Immature natural killer cell (primary cell): ENCODE measurements around the gene SEBOX. TPM values are rescaled to one million over a fixed set of nuclear protein-coding genes. Genes with fewer than 3 reads are reported as not detected.

ENCODE experiments used
- DNase-seq, 3 donors: peaks; one replicate each; pipeline ENCODE4 v3.0.0; 2022; ENCODE audit warnings: mixed read lengths in 1 of 3
- H3K27ac Mint-ChIP-seq, 6 donors: one replicate each; pipeline ENCODE4 v1.8.0; 2020; ENCODE audit warnings: mixed read lengths in 6 of 6, mild to moderate bottlenecking in 5 of 6, inconsistent platforms in 4 of 6, moderate library complexity in 3 of 6
- H3K27me3 Mint-ChIP-seq, 3 donors: one replicate each; pipeline ENCODE4 v1.8.0; 2020 to 2021; ENCODE audit warnings: low read depth in 3 of 3, mild to moderate bottlenecking in 3 of 3, mixed read lengths in 3 of 3, moderate library complexity in 3 of 3, inconsistent platforms in 1 of 3
- H3K36me3 Mint-ChIP-seq, 3 donors: one replicate each; pipeline ENCODE4 v1.8.0; 2020; ENCODE audit warnings: mixed read lengths in 3 of 3, inconsistent platforms in 2 of 3, mild to moderate bottlenecking in 2 of 3
- H3K4me1 Mint-ChIP-seq, 2 donors: one replicate each; pipeline ENCODE4 v1.8.0; 2020; ENCODE audit warnings: inconsistent platforms in 2 of 2, mild to moderate bottlenecking in 2 of 2, mixed read lengths in 2 of 2, moderate library complexity in 1 of 2
- H3K4me3 Mint-ChIP-seq, 5 donors: one replicate each; pipeline ENCODE4 v1.8.0; 2020; ENCODE audit warnings: mild to moderate bottlenecking in 5 of 5, mixed read lengths in 5 of 5, inconsistent platforms in 3 of 5, moderate library complexity in 3 of 5
- H3K9me3 Mint-ChIP-seq, 6 donors: one replicate each; pipeline ENCODE4 v1.8.0; 2020; ENCODE audit warnings: mild to moderate bottlenecking in 6 of 6, mixed read lengths in 6 of 6, inconsistent platforms in 4 of 6, moderate library complexity in 3 of 6
- polyA plus RNA-seq, 3 donors: library from polyadenylated mRNA; unstranded; fragments of 300-500 nt; fragmentation: Illumina TruSeq; gene quantifications; one replicate each; pipeline ENCODE4 v1.2.3, GENCODE V29; 2021

Gene SEBOX
- polyA plus RNA-seq, 3 donors from 2014 or later: not detected

DNA sequence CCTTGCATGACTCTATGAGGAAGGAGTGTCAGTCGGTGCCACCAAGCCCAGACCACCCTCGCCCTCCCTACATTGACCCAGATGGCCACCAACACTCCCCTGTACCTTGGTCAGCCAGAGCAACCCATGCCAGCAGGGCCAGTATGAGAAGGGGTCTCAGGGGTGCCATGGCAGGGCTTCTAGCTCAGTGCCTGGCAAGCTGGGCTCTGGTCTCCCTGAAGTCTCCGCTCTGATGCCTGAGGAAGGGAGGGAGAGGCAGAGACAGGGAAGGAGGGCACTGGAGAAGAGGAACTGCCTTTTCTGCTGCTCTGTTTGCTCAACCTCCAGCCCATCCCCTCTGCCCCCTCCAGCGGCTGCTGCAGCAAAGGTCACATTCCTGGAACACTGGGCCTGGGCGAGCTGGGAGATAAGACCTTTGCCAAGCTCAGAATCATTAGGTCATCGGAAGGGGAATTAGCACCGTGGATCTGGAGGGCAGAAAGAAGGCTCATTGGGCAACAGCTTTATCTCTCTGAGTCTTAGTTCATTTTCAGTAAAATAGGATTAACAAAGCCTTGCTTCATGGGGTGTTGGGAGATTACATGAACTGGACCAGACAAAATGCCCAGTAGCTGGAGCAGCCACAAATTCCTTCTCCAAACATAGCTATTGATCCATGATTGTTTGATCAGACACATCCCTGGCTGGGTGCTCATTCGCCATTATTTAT is 5.2 kb upstream of the SEBOX start, which contains the start of gene VTN:
VTN (minus strand) TSS at position 273 of the 709 bp plus-strand sequence; CDS start at position 169, 104 bp downstream.
- peaks cover 0 to 5% (median 0%) of the 10 kb centered on the region in 3 donors for H3K27me3 Mint-ChIP-seq
- no peak for DNase-seq
- peaks cover 19 to 20% of the 10 kb centered on the region in 2 donors for H3K4me1 Mint-ChIP-seq
- peak within 1 kb of the TSS; percentile 78 to 97 (median 90) for H3K27ac Mint-ChIP-seq
- H3K36me3 Mint-ChIP-seq: peaks cover 0 to 3% (median 0%) of the 10 kb centered on the region in 3 donors
- H3K9me3 Mint-ChIP-seq: no peaks in the 10 kb centered on the region
- peak within 1 kb of the TSS; percentile 89 to 96 (median 94) for H3K4me3 Mint-ChIP-seq

DNA sequence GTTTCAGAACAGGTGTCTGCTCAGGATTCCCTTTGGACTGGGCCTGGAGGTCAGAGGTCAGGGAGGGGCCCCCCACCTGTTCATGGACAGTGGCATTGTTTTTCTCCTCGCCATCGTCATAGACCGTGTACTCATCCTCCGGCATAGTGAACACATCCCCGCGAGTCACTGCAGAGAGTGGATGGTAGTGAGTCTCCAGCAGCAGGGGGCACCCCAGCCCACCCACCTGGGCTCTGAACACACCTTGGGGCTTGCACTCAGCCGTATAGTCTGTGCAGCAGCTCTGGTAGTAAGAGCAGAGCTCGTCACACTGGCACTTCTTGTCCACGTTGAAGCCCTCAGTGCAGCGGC is 4.7 kb upstream of the SEBOX start:
- H3K27ac Mint-ChIP-seq: peak overlapping the region in 3 of 6 donors; percentile 87 to 97 (median 95)
- DNase-seq: no peak
- peaks cover 18 to 19% of the 10 kb centered on the region in 2 donors for H3K4me1 Mint-ChIP-seq
- no peaks in the 10 kb centered on the region for H3K9me3 Mint-ChIP-seq
- H3K27me3 Mint-ChIP-seq: peaks cover 0 to 5% (median 0%) of the 10 kb centered on the region in 3 donors
- H3K36me3 Mint-ChIP-seq: no peaks in the 10 kb centered on the region
- H3K4me3 Mint-ChIP-seq: peak overlapping the region in 2 of 5 donors; percentile 89 to 94

DNA sequence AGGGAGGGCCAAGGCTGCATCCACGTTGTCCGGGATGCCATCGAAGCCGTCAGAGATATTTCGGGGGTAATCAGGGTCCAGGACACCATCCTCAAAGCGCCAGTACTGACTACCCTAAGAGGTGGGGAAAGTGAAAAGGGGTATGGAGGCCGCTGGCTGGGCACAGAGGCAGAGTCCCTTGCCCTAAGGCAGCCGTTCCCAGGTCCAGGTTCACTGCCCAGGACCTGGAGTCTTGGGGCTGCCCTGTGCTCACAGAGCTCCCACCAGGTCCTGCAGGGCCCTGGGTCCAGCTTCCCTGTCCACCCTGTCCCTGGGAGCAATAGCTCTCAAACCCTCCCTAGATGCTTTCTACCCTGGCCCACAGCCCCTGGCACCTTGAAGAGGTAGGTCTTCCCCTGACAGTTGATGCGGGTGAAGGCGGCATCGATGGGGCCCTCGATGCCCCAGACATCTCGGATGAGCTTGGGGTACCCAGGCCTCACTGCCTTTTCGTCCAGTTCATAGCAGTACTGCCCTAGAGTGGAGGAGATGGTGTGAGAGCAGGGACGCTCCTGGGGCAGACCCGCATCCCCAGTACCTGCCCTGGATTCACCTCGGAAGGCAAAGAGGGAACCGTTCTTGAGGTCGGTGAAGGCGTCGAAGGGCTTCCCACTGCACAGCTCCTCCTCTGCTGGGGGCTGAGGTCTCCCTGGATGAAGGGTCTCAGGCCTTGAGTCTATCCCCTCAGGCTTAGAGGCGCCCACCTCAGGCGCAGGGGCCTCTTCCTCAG is 4.1 kb upstream of the SEBOX start:
- H3K9me3 Mint-ChIP-seq: no peaks in the 10 kb centered on the region
- no peaks in the 10 kb centered on the region for H3K36me3 Mint-ChIP-seq
- peak overlapping the region in 1 of 6 donors; percentile 61 for H3K27ac Mint-ChIP-seq
- no peak for DNase-seq
- peaks cover 0 to 5% (median 0%) of the 10 kb centered on the region in 3 donors for H3K27me3 Mint-ChIP-seq
- H3K4me3 Mint-ChIP-seq: no peak overlapping the region
- peaks cover 18 to 19% of the 10 kb centered on the region in 2 donors for H3K4me1 Mint-ChIP-seq

DNA sequence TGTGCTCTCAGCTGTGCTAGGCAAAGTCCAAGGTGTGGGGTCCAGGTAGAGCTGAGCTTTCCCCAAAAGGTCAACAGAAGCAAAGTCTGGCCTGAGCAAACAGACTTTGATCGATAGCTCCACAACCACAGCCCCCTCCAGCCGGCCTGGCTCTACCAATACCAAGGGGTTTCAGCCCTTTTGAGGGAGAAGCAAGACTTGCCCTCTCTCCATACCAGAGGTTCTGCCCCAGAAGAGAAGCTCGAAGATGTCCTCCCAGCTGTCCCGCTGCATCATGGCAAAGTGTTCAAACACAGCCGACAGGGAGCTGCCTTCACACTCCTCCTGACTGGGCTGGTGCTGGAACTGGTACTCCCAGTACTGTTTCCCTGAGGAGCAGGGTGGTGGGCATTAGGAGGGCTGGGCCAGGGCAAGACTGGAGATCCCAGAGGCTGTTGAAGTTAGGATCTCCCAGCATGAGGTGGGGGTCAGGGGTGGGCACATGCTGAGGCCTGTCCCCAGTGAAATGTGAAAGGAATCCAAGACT is 3.4 kb upstream of the SEBOX start:
- Mint-ChIP-seq H3K27ac (no peak overlapping the region), H3K36me3 (peaks cover 0 to 3% (median 0%) of the 10 kb centered on the region in 3 donors), H3K4me3 (no peak overlapping the region), H3K9me3 (no peaks in the 10 kb centered on the region), H3K4me1 (peaks cover 14 to 15% of the 10 kb centered on the region in 2 donors), H3K27me3 (peaks cover 0 to 5% (median 0%) of the 10 kb centered on the region in 3 donors)
- no peak for DNase-seq

DNA sequence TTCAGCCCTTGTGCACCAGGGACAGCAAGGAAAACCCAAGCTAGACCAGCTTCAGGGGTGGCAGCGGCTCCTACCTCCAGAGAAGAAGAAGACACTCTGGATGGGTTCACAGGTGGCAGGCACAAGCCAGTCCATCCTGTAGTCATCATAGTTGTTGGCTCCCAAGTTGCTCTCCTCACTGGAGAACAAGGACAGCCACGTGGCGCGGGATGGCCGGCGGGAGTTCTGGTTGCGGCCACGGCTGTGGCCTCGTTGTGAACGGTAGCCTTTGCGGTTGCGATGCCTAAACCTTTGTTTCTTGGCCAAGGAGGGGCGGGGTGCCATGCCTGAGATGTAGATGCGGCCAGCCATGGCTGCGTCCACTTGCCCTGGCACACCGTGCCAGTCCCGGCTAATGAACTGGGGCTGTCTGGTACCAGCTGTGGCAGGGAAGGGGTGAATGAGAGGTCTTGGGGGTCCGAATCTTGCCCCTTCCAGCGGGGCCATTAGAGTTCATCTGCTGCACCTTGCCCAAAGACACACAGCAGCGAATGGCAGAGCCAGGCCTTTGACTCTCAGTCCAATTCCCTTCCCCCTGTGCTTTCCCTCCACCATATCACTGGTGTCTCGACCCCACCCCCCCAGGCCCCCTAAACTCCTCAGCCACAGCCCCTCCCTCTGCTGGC is 2.8 kb upstream of the SEBOX start:
- DNase-seq: no peak
- Mint-ChIP-seq H3K9me3 (no peaks in the 10 kb centered on the region), H3K4me3 (no peak overlapping the region), H3K27me3 (peaks cover 0 to 5% (median 0%) of the 10 kb centered on the region in 3 donors), H3K36me3 (peaks cover 0 to 7% (median 0%) of the 10 kb centered on the region in 3 donors), H3K4me1 (peaks cover 8 to 9% of the 10 kb centered on the region in 2 donors), H3K27ac (no peak overlapping the region)

DNA sequence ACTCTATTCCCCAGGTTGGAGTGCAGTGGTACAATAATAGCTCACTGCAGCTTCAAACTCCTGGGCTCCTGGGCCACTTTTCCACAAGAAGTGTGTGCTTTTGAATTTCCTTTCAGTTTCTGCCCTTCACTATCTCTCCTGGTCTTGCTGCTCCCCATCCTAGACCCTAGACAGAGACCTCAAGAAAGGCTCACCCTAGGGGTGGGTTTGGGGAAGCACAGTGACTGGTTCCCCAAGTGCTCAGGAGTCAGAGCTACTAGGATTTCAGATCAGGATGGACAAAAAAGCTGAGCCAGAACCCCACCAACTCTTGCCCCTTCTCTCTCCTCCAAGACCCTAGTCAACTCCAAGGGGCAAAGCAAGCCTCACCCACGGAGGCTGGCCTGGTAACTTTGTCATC is 1.6 kb upstream of the SEBOX start:
- H3K27me3 Mint-ChIP-seq: peaks cover 0 to 5% (median 0%) of the 10 kb centered on the region in 3 donors
- peaks cover 0 to 8% (median 4%) of the 10 kb centered on the region in 3 donors for H3K36me3 Mint-ChIP-seq
- DNase-seq: no peak
- H3K27ac Mint-ChIP-seq: peak overlapping the region in 2 of 6 donors; percentile 4 to 23
- no peaks in the 10 kb centered on the region for H3K9me3 Mint-ChIP-seq
- peaks cover 3 to 5% of the 10 kb centered on the region in 2 donors for H3K4me1 Mint-ChIP-seq
- no peak overlapping the region for H3K4me3 Mint-ChIP-seq

DNA sequence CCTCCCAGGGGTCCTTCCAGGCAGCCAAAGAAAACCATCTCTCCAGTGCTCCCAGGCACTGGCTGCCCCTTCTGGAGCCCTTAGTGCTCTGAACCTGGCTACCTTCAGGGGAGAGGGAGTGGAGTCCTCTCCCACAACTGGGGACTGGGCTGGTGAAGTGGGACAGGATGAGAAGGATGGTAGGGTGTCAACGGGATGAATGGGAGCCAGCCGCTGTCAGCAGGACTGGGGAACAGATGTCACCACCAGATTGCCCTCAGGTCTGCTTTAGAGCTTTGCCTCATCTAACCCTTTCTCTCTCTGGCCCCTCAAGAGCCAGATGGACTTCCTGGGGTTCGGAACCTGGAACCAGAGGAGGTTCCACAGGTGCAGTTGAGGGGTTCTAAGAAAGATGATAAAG is 488 bp upstream of the SEBOX start:
- Mint-ChIP-seq H3K9me3 (no peaks in the 10 kb centered on the region), H3K4me1 (no peaks in the 10 kb centered on the region), H3K36me3 (peaks cover 0 to 15% (median 4%) of the 10 kb centered on the region in 3 donors), H3K27ac (no peak overlapping the region), H3K4me3 (no peak overlapping the region), H3K27me3 (peaks cover 0 to 5% (median 0%) of the 10 kb centered on the region in 3 donors)
- DNase-seq: no peak

DNA sequence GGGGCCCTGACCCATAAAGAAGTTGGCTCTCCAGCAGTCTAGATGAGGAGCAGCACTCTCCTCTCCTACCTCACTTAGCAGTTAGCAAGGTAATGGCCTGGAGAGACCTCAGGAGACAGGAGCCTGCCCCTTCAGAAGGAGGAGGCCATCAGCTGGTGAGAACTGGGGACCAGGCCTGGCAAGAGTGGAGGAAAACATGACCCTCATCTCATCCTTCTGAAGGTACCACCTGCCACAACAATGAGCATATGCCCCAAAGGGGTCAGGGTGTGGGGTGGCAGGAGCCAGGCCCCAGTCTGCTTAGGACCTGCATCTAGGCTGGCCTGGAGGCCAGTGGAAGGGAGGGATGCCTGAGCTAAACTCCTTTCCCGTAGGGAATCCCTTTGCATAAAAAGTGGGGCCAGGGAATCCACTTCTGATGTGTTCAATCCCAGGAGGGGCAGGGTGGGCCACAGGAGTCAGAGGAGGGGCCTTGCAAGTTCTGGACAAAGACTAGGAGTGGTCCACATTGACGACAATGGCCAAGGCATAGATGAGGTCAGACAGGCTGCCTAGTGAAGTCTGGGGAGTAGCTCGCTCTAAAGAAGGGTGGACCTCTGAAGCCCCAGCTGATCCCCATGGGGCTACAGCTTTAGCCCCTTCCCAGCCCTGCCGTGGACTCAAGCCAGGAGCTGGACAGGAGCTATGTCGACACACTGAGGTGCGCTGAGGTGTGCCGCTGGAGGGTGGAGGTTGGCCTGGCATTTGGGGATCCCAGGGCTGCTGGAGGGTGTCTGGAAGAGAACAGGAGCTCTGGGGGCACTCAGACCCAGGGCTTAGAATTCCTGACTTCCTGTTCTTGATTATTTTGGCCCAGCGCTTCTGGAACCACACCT is 986 bp downstream of the SEBOX start:
- DNase-seq: no peak
- H3K27me3 Mint-ChIP-seq: peaks cover 0 to 3% (median 0%) of the 10 kb centered on the region in 3 donors
- no peak overlapping the region for H3K4me3 Mint-ChIP-seq
- peaks cover 0 to 22% (median 8%) of the 10 kb centered on the region in 3 donors for H3K36me3 Mint-ChIP-seq
- H3K4me1 Mint-ChIP-seq: peaks cover 0 to 3% of the 10 kb centered on the region in 2 donors
- H3K9me3 Mint-ChIP-seq: no peaks in the 10 kb centered on the region
- H3K27ac Mint-ChIP-seq: no peak overlapping the region

DNA sequence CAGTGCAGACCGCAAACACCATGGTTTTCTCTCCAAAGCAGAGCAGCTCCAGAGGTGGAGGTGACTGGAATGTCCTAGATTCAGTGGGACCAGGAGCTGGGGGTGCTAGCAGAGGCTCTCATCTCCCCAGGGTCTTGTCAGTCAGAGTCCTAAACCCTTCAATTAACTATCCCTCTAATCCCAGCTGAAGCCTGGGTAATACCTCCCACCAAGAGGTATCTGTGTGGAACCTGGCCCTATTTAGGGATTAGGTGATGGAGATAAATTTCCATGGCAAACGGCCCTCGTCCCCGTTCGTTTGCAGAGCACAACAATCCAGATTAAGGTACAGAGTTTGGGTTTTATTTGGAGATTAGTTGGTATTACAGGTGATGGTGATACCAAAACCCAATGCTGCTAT is 1.8 kb downstream of the SEBOX start:
- H3K4me3 Mint-ChIP-seq: no peak overlapping the region
- no peak for DNase-seq
- no peak overlapping the region for H3K27ac Mint-ChIP-seq
- no peaks in the 10 kb centered on the region for H3K9me3 Mint-ChIP-seq
- H3K36me3 Mint-ChIP-seq: peaks cover 0 to 22% (median 8%) of the 10 kb centered on the region in 3 donors
- H3K4me1 Mint-ChIP-seq: peaks cover 6% of the 10 kb centered on the region in 2 donors
- peaks cover 0 to 3% (median 0%) of the 10 kb centered on the region in 3 donors for H3K27me3 Mint-ChIP-seq

DNA sequence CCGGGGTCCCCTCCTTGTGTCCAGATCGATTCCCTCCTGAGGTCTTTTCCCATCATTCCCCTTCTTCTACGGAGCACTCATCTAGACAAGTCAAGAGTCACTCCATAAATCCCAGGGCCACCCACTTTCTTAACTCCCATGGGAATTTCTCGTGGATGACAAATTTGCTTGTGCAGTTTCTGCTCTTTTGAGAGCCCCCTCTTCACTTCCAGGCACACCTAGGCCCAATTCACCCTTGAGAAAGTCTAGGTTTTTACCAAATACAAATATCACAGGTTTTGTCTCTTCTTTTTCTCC is 7.2 kb downstream of the SEBOX start:
- Mint-ChIP-seq H3K27me3 (peaks cover 0 to 7% (median 5%) of the 10 kb centered on the region in 3 donors), H3K4me1 (peaks cover 25 to 34% of the 10 kb centered on the region in 2 donors), H3K36me3 (peaks cover 2 to 26% (median 8%) of the 10 kb centered on the region in 3 donors), H3K27ac (peak overlapping the region; percentile 88 to 95 (median 95)), H3K9me3 (no peaks in the 10 kb centered on the region), H3K4me3 (peak overlapping the region; percentile 92 to 95 (median 94))
- DNase-seq: no peak

DNA sequence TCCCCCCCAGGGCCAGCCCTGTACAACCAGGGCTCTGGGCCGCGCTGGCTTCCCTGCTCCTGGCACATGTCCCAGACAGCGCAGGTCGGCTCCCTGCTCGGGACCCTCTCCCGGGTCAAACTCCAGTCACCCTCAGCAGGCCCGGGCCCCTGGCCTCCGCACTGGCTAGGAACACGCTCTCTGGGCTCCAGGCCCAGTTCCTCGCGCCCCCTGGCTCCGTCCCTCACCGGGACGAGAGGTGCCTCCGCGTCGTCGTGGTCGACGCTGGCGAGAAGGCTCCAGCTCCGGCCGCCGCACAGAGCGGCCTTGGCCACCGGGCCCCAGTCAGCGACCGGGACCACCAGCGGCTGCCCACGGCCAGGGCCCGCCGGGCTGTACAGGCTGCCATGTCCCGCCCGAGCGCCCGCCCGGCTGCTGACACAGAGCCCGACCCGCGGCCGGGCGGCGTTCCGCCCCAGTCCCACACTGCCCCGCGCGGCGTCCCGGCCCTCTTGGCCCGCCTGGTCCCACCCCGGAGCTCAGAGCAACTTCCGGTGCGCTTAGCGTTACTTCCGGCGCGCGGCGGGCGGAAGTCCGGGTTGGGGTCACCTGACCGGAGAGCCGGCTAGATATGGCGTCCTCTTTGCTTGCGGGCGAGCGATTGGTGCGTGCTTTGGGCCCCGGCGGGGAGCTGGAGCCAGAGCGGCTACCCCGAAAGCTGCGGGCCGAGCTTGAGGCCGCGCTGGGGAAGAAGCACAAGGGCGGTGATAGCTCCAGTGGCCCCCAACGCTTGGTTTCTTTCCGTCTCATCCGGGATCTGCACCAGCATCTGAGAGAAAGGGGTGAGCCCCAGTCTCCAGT is 7.7 kb downstream of the SEBOX start, which contains the start of gene POLDIP2:
POLDIP2 (minus strand) TSS at position 467 of the 840 bp plus-strand sequence; CDS start at position 388, 79 bp downstream.
- H3K27ac Mint-ChIP-seq: peak within 1 kb of the TSS; percentile 88 to 95 (median 95)
- peak; percentile 95 to 96 (median 95) for DNase-seq
- H3K9me3 Mint-ChIP-seq: no peaks in the 10 kb centered on the region

DNA sequence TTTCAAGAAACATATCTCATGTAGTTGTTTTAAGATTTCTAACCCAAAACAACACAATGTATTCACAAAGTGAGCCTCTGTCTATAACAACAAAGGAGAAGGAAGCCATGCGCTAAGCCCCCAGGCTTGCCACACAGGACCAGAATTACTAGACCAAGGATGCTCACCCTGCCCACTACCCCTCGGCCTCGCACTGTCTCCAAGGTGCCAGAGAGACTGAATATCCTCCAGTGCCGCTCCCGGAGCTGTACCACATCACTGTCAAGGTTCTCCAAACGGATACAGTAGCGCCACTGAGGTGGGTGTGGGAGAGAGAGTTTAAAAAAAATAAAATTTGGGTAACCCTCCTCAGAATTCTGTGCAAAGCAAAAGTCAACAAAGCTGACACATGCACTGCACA is 14.7 kb downstream of the SEBOX start:
- Mint-ChIP-seq H3K4me3 (no peak overlapping the region), H3K9me3 (no peaks in the 10 kb centered on the region), H3K27me3 (peaks cover 0 to 3% (median 0%) of the 10 kb centered on the region in 3 donors), H3K4me1 (peaks cover 0 to 5% of the 10 kb centered on the region in 2 donors), H3K36me3 (peaks cover 11 to 51% (median 19%) of the 10 kb centered on the region in 3 donors), H3K27ac (no peak overlapping the region)
- DNase-seq: no peak

More for the DNA sequence above, 7.7 kb downstream of the SEBOX start, which contains the start of gene POLDIP2:
- Mint-ChIP-seq H3K4me3 (peak within 1 kb of the TSS; percentile 92 to 95 (median 94)), H3K36me3 (peaks cover 3 to 24% (median 8%) of the 10 kb centered on the region in 3 donors), H3K27me3 (peaks cover 0 to 7% (median 5%) of the 10 kb centered on the region in 3 donors), H3K4me1 (peaks cover 25 to 34% of the 10 kb centered on the region in 2 donors)
